Activated CD4-positive, alpha-beta T cell treated with anti-CD3 and anti-CD28 coated beads for 48 hours (primary cell): Measurements from ENCODE around the gene CYFIP2.

ENCODE experiments used
- DNase-seq: peaks from one replicate; pipeline ENCODE4 v3.0.0-alpha.2; 2020

The CYFIP2 gene

DNA sequence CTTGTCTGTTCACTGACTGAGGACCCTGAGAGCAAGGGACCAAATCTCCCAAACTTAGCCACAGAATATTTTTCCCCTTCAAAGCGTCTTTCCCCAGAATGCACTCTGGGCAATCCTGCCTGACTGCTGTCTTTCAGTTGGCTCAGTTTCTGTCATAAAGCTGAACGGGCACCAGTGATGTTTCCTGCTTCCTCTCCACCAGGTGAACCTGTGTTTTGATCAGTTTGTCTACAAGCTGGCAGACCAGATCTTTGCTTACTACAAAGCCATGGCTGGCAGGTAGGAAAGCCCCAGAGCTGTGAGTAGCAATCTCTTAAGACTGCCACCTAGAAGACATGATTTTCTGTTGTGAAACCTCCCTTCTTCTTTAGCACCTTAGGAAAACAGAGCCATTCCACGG, 61.8 kb downstream of the CYFIP2 start:
- DNase-seq: no peak

DNA sequence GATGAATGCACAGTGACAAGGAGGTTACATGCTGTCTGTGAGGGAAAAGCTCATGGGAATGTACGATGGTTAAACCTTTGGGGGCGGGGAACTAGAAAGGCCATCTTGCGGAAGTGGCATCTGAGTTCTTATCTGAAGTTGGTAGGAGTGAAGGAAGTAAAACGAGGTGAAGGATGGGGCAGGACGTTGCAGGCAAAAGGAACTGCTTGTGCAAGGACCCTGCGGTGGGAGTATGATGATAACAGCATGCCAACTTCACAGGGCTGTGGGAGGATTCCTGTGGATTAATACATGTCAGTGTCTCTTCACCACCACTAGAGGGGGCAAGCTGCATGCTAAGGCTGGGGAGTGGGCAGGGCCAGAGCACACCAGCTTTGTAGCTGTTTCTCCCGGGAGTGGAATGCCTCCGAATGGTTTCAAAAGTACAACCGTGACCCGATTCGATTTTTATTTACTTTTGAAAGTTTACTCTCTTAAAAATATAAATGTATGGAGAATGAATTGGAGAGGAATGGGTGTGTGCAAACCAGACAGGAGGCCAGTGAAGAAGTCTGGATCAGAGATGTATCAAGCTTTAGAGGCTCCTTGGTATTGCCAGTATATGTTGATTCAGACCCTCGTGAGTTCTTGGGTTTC, 62.5 kb downstream of the CYFIP2 start:
- DNase-seq: peak; percentile 71

GRCh38 chr5:157331807-157332206, 65.9 kb downstream of the CYFIP2 start:
- peak; percentile 34 for DNase-seq

GRCh38 chr5:157335534-157336422, 69.9 kb downstream of the CYFIP2 start:
- no peak for DNase-seq

DNA sequence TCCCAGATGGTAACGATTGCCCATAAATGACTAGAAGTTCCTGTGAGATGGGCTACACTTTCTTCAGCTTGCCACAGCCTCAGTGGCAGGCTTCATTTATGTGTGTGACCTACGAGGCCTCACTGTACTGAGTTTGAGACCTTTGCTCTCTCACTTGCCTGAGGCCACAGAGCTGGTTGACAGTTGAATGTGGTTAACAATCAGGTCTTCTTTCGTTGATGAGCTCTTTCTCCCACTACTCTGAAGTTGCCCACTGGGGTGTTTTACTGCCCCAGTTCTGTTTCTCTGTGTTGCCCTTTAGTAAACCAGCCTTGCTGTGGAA, 70.5 kb downstream of the CYFIP2 start:
- no peak for DNase-seq

DNA sequence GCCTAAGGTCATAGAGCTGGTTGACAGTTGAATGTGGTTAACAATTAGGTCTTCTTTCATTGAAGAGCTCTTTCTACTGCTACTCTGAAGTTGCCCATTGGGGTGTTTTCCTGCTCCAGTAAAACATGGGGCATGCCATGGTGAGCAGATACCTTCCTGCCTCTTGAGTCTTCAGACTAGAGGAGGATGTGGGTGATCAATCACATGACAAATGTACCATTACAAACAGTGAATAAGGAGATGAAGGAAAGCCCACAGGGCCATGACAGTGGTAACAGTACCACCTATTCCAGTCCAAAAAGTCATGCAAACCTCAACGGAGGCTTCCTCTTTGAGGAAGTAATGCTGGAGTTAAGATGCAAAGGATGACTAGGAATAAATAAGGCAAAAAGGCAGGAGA, 73.5 kb downstream of the CYFIP2 start:
- no peak for DNase-seq

- peak; percentile 56 for DNase-seq
Observed at GRCh38 chr5:157342822-157343402, 77.0 kb downstream of the CYFIP2 start.

GRCh38 chr5:157343842-157344790, 78.2 kb downstream of the CYFIP2 start:
- DNase-seq: peak; percentile 38

DNA sequence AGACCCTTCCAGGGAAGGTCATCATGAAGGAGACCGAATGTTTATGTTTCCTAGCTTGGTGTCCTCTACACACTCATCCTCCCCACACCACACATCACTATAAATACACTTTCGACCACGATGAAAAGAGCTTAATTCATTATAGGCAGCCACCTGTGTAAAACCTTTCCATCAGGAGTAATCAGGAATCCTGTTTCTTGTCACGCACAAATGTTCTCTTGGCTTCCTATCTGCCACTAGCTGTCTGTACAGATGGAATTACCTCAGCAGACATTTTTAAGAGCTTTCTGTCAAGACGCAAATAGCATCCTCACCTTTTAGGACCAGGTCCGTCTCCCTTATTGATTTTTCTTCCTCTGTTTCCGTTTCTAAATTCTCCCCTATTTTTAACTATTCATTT, 79.1 kb downstream of the CYFIP2 start:
- no peak for DNase-seq

DNA sequence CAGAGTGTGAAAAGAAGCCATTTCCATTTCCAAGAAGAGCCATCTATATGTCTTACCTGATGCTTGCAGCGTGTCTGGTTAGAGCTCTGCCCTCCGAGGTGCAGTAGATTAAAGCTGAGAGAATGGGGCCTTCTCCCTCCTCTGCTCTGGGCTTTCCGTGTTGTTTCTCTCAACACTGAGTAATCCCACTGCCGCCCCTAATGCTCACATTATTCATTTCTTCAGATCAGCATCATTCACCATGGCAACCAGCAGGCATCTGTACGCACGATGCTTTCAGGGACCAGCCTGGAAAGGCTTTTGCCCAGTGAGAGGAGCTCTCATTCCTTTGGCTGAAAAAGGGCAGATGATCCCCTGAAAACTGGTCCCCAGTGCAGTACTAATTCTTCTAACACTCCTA, 79.6 kb downstream of the CYFIP2 start:
- no peak for DNase-seq

- no peak for DNase-seq
Observed at GRCh38 chr5:157347301-157348048, 81.6 kb downstream of the CYFIP2 start.

GRCh38 chr5:157348049-157348400, 82.1 kb downstream of the CYFIP2 start:
- DNase-seq: no peak

- no peak for DNase-seq
Observed at GRCh38 chr5:157350939-157351801, 85.2 kb downstream of the CYFIP2 start.

DNA sequence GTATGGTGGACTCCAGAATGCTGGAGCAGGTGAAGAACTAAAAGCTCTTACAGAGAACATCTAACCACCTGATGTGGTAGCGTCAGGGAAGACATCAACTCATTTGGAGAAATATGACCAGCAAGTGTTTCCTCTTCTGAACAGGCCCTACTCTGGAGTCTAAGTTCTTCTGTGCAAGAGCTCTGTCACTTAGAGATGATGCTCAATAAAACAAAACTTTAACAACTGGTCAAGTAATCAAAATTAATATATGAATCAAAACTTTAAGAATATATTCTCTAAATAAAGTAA, 85.8 kb downstream of the CYFIP2 start:
- no peak for DNase-seq

DNA sequence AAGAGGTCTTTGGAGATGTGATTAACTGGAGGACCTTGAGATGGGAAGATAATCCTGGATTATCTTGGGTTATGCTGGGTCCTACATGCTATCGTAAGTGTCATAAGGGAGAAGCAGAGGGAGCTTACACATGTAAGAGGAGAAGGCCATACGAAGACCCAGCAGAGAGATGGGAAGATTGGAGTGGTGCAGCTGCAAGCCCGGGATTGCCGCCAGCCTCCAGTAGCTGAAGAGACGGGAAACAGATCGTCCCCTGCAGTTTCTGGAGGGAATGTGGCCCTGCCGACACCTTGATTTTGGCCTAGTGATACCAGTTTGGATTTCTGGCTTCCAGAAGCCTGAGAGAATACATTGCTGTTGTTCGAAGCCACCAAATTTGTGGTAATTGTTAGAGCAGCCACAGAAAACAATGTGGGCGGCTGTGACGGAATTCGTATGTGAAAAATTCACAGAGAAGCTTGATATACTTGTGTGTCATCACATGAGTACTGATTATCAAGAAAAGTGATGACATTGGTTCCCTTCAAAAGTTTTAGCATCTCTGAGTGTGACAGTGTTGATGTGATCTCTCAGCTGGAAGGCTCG, 86.9 kb downstream of the CYFIP2 start:
- peak; percentile 76 for DNase-seq

DNA sequence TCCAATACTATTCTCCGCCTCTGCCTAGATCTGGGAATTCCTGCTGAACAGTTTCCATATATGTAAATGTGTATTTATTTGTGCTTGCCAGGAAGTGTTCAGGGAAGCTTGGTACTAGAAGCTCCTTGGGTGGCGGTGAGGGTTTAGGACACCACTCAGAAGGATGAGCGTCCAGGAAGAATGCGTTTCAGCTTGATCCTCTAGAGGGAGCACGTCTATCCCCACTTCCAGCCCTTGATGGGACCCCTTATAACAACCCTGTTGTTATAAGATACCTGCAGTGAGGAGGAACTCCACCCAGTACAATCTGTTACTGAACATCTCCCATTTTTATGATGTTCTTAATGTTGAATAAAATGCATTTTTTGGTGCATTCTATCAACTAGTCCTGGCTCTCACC, 88.9 kb downstream of the CYFIP2 start:
- no peak for DNase-seq

GRCh38 chr5:157356576-157356975, 90.7 kb downstream of the CYFIP2 start:
- no peak for DNase-seq

- DNase-seq: no peak
Observed at GRCh38 chr5:157357823-157358222, 91.9 kb downstream of the CYFIP2 start.

DNA sequence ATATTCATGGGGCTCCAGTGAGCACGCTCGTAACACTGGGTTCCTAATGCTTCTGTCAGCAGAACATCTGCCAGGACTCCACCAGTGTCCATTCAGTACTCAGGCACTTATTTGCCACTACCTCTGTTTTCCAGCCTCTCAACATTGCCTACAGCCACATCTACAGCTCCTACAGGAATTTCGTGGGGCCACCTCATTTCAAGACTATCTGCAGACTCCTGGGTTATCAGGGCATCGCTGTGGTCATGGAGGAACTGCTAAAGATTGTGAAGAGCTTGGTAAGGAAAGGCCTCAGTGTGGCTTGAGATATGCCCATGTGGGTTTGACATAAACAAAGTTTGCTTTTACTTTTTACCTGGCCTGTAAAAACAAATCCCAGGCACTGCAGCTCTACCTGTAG, 92.9 kb downstream of the CYFIP2 start:
- no peak for DNase-seq

- DNase-seq: no peak
Observed at GRCh38 chr5:157359356-157360055, 93.6 kb downstream of the CYFIP2 start.

- DNase-seq: no peak
Observed at GRCh38 chr5:157362012-157362411, 96.1 kb downstream of the CYFIP2 start.
